Peyer's patch (tissue), 4 donors: ENCODE data around the gene VPS13C. TPM values are rescaled to one million over a fixed set of nuclear protein-coding genes. Genes with fewer than 3 reads are reported as not detected.
A peak's percentile ranks its signal among the peaks of the same experiment; 100 is the strongest.

Experiments used
- DNase-seq, 3 donors: peaks; one replicate each; pipeline ENCODE4 v3.0.0-alpha.2; 2017 to 2019
- H3K27ac ChIP-seq, 4 donors: fragments of 200-600 bp; sonication (generic); one replicate each; pipeline ENCODE4 v1.5.1; 2016 to 2019
- H3K27me3 ChIP-seq, 2 donors: fragments of 200-600 bp; sonication (generic); one replicate each; pipeline ENCODE4 v1.5.1; 2019
- H3K36me3 ChIP-seq, 3 donors: fragments of 200-600 bp; sonication (generic); one replicate each; pipeline ENCODE4 v1.5.1; 2016 to 2019
- H3K4me1 ChIP-seq, 4 donors: fragments of 200-600 bp; sonication (generic); one replicate each; pipeline ENCODE4 v1.5.1; 2016 to 2019
- H3K4me3 ChIP-seq, 4 donors: fragments of 200-600 bp; sonication (generic); 1 replicate in 3 of 4; 2 replicates in 1 of 4; pipeline ENCODE4 v1.5.1; 2016 to 2019; ENCODE audit warnings: mild to moderate bottlenecking in 1 of 4
- H3K9me3 ChIP-seq, 4 donors: fragments of 200-600 bp; sonication (generic); one replicate each; pipeline ENCODE4 v1.5.1; 2016 to 2019; ENCODE audit warnings: mild to moderate bottlenecking in 1 of 4
- CTCF ChIP-seq, 6 experiments: fragments of 450-650 bp in 4 of 6; fragments of 200-600 bp in 2 of 6; sonication (generic) in 1 of 6; IDR thresholded peaks; one replicate each; pipeline ENCODE4 v1.5.1; 2017 to 2019; ENCODE audit warnings: antibody characterized with exemption in 6 of 6, mild to moderate bottlenecking in 3 of 6, moderate library complexity in 1 of 6
- POLR2A ChIP-seq, 2 donors: fragments of 450-650 bp; IDR thresholded peaks; one replicate each; pipeline ENCODE4 v1.5.1; 2017; ENCODE audit warnings: antibody characterized with exemption in 2 of 2, mild to moderate bottlenecking in 2 of 2, moderate library complexity in 2 of 2
- total RNA-seq, 4 donors: library from RNA; depleted of rRNA; stranded (reverse); fragments of >200 nt; gene quantifications; one replicate each; pipeline ENCODE4 v1.1.0, GENCODE V29; 2016

Gene VPS13C
- total RNA-seq: 100 to 1,000 TPM in 1 of 4 donors, 10 to 100 TPM in 3; 65.1 to 111 (median 70.4) TPM

GRCh38 chr15:62060113-62060895 is at the start of gene VPS13C:
Gene VPS13C (minus strand): TSS chr15:62060447. CDS start chr15:62060374, 73 bp downstream.
- TF ChIP-seq CTCF (IDR thresholded peaks at IDR 0.05): peak; percentile 74 to 96 (median 88)
- TF ChIP-seq POLR2A (IDR thresholded peaks at IDR 0.05): peak; percentile 73 to 76
- peak within 1 kb of the TSS; percentile 92 to 99 (median 96) for H3K27ac ChIP-seq
- DNase-seq: peak; percentile 91 to 97 (median 94)
- H3K36me3 ChIP-seq: no peaks in the 10 kb centered on the region
- H3K27me3 ChIP-seq: no peaks in the 10 kb centered on the region
- H3K9me3 ChIP-seq: no peaks in the 10 kb centered on the region
- peaks cover 0 to 14% (median 0%) of the 10 kb centered on the region in 4 donors for H3K4me1 ChIP-seq
- peak within 1 kb of the TSS; percentile 73 to 96 (median 92) for H3K4me3 ChIP-seq

GRCh38 chr15:62109437-62109836 is 49.2 kb upstream of the VPS13C start:
- no peaks in the 10 kb centered on the region for H3K9me3 ChIP-seq
- H3K27ac ChIP-seq: no peak overlapping the region
- no peak overlapping the region for H3K4me3 ChIP-seq
- DNase-seq: no peak
- H3K27me3 ChIP-seq: no peaks in the 10 kb centered on the region
- H3K36me3 ChIP-seq: no peaks in the 10 kb centered on the region
- peaks cover 0 to 32% (median 0%) of the 10 kb centered on the region in 4 donors for H3K4me1 ChIP-seq
- no peak for TF ChIP-seq CTCF (IDR thresholded peaks at IDR 0.05)
- TF ChIP-seq POLR2A (IDR thresholded peaks at IDR 0.05): no peak

GRCh38 chr15:62108411-62108810 is 48.2 kb upstream of the VPS13C start:
- no peak for DNase-seq
- no peaks in the 10 kb centered on the region for H3K36me3 ChIP-seq

GRCh38 chr15:62107571-62108121 is 47.4 kb upstream of the VPS13C start:
- Histone ChIP-seq H3K9me3 (no peaks in the 10 kb centered on the region), H3K27ac (no peak overlapping the region), H3K4me3 (no peak overlapping the region), H3K27me3 (no peaks in the 10 kb centered on the region), H3K36me3 (no peaks in the 10 kb centered on the region), H3K4me1 (peaks cover 0 to 23% (median 0%) of the 10 kb centered on the region in 4 donors)
- DNase-seq: no peak
- TF ChIP-seq CTCF (IDR thresholded peaks at IDR 0.05) (no peak), POLR2A (IDR thresholded peaks at IDR 0.05) (no peak)

More at GRCh38 chr15:62108411-62108810, 48.2 kb upstream of the VPS13C start:
- H3K27me3 ChIP-seq: no peaks in the 10 kb centered on the region
- no peak overlapping the region for H3K27ac ChIP-seq
- no peaks in the 10 kb centered on the region for H3K9me3 ChIP-seq
- no peak overlapping the region for H3K4me3 ChIP-seq
- TF ChIP-seq CTCF (IDR thresholded peaks at IDR 0.05) (no peak), POLR2A (IDR thresholded peaks at IDR 0.05) (no peak)
- peaks cover 0 to 28% (median 0%) of the 10 kb centered on the region in 4 donors for H3K4me1 ChIP-seq

GRCh38 chr15:62106096-62106495 is 45.8 kb upstream of the VPS13C start:
- Histone ChIP-seq H3K4me3 (no peak overlapping the region), H3K4me1 (peaks cover 0 to 23% (median 0%) of the 10 kb centered on the region in 4 donors), H3K27ac (no peak overlapping the region), H3K9me3 (no peaks in the 10 kb centered on the region), H3K36me3 (no peaks in the 10 kb centered on the region), H3K27me3 (no peaks in the 10 kb centered on the region)
- no peak for TF ChIP-seq POLR2A (IDR thresholded peaks at IDR 0.05)
- no peak for TF ChIP-seq CTCF (IDR thresholded peaks at IDR 0.05)
- no peak for DNase-seq
